Neural progenitor cell (in vitro differentiated cells): ENCODE results near the gene DEGS2. TPM values are rescaled to one million over a fixed set of nuclear protein-coding genes. Genes with fewer than 3 reads are reported as not detected.
A peak's percentile ranks its signal among the peaks of the same experiment; 100 is the strongest.

Experiments used
- DNase-seq: peaks from one replicate; pipeline ENCODE4 v3.0.0-alpha.2; 2016; ENCODE audit warnings: low spot score
- H2AFZ ChIP-seq: fragments of 200-600 bp; sonication (generic); replicated peaks from 2 replicates; pipeline ENCODE4 v1.6.1; 2016; ENCODE audit warnings: antibody characterized with exemption
- H3F3A ChIP-seq: fragments of 200-600 bp; sonication (generic); 2 replicates; pipeline ENCODE4 v1.6.1; 2016; ENCODE audit warnings: antibody characterized with exemption, low read depth
- H3K27ac ChIP-seq: fragments of 200-600 bp; sonication (generic); 2 replicates; pipeline ENCODE4 v1.5.1; 2016; ENCODE audit warnings: mild to moderate bottlenecking
- H3K27me3 ChIP-seq: fragments of 200-600 bp; sonication (generic); 2 replicates; pipeline ENCODE4 v1.6.1; 2016; ENCODE audit warnings: mild to moderate bottlenecking, moderate library complexity
- H3K36me3 ChIP-seq: fragments of 200-600 bp; sonication (generic); 2 replicates; pipeline ENCODE4 v1.5.1; 2016
- H3K4me1 ChIP-seq: fragments of 200-600 bp; sonication (generic); 2 replicates; pipeline ENCODE4 v1.6.1; 2016; ENCODE audit warnings: mixed run types
- H3K4me2 ChIP-seq: fragments of 200-600 bp; sonication (generic); 2 replicates; pipeline ENCODE4 v1.6.1; 2016
- H3K4me3 ChIP-seq: fragments of 200-600 bp; sonication (generic); 2 replicates; pipeline ENCODE4 v1.5.1; 2016
- H3K79me2 ChIP-seq: fragments of 200-600 bp; sonication (generic); 2 replicates; pipeline ENCODE4 v1.6.1; 2016; ENCODE audit warnings: low read depth
- H3K9ac ChIP-seq: fragments of 200-600 bp; sonication (generic); 2 replicates; pipeline ENCODE4 v1.6.1; 2016
- H3K9me3 ChIP-seq: fragments of 200-600 bp; sonication (generic); 2 replicates; pipeline ENCODE4 v1.5.1; 2016; ENCODE audit warnings: low read depth
- H4K20me1 ChIP-seq: fragments of 200-600 bp; sonication (generic); 2 replicates; pipeline ENCODE4 v1.6.1; 2016; ENCODE audit warnings: low read depth
- H3K27ac Mint-ChIP-seq: 3 replicates; pipeline ENCODE4 v1.8.0; 2021; ENCODE audit warnings: mixed read lengths
- H3K27me3 Mint-ChIP-seq: 2 replicates; pipeline ENCODE4 v1.8.0; 2022; ENCODE audit warnings: low read depth, mild to moderate bottlenecking, inconsistent platforms, moderate library complexity, mixed read lengths; ENCODE audit not compliant: insufficient read depth
- H3K36me3 Mint-ChIP-seq: 3 replicates; pipeline ENCODE4 v1.8.0; 2021; ENCODE audit warnings: mixed read lengths
- H3K4me1 Mint-ChIP-seq: 3 replicates; pipeline ENCODE4 v1.8.0; 2021; ENCODE audit warnings: mixed read lengths
- H3K4me3 Mint-ChIP-seq: 3 replicates; pipeline ENCODE4 v1.8.0; 2021; ENCODE audit warnings: mild to moderate bottlenecking, moderate library complexity, mixed read lengths
- H3K9me3 Mint-ChIP-seq: 3 replicates; pipeline ENCODE4 v1.8.0; 2020; ENCODE audit warnings: mixed read lengths
- CTCF ChIP-seq: fragments of 200-600 bp; sonication (generic); IDR thresholded peaks from 2 replicates; pipeline ENCODE4 v1.5.1; 2017; ENCODE audit warnings: antibody characterized with exemption, mild to moderate bottlenecking
- EZH2 ChIP-seq: fragments of 200-600 bp; sonication (generic); IDR thresholded peaks from 2 replicates; pipeline ENCODE4 v1.6.1; 2017; ENCODE audit warnings: antibody characterized with exemption, mild to moderate bottlenecking, moderate library complexity
- EZH2phosphoT487 ChIP-seq: fragments of 200-600 bp; sonication (generic); IDR thresholded peaks from 2 replicates; pipeline ENCODE4 v1.6.1; 2017; ENCODE audit warnings: antibody characterized with exemption
- total RNA-seq: library from RNA; depleted of rRNA; stranded (reverse); fragments of >200 nt; gene quantifications from 2 replicates; pipeline ENCODE4 v1.2.3, GENCODE V29; 2015; ENCODE audit warnings: low replicate concordance

The DEGS2 gene
- total RNA-seq, 1 donor from 2014 or later = not detected

- no peaks in the 10 kb centered on the region for H4K20me1 ChIP-seq
- no peaks in the 10 kb centered on the region for H3K9me3 Mint-ChIP-seq
- H3K27me3 Mint-ChIP-seq = peaks cover 19% of the 10 kb centered on the region
- H3K79me2 ChIP-seq = no peaks in the 10 kb centered on the region
- TF ChIP-seq EZH2 (no peak), CTCF (no peak), EZH2phosphoT487 (no peak)
- H3K4me3 ChIP-seq = no peak overlapping the region
- H2AFZ ChIP-seq = no peak overlapping the region
- peaks cover 4% of the 10 kb centered on the region for H3K4me1 Mint-ChIP-seq
- no peak for DNase-seq
- H3K4me2 ChIP-seq = no peak overlapping the region
- H3K4me3 Mint-ChIP-seq = no peak overlapping the region
- H3K9ac ChIP-seq = no peak overlapping the region
- H3K9me3 ChIP-seq = no peaks in the 10 kb centered on the region
- peaks cover 7% of the 10 kb centered on the region for H3K4me1 ChIP-seq
- no peak overlapping the region for H3K27ac Mint-ChIP-seq
- H3K27ac ChIP-seq = no peak overlapping the region
- no peaks in the 10 kb centered on the region for H3K36me3 Mint-ChIP-seq
- peaks cover 10% of the 10 kb centered on the region for H3K27me3 ChIP-seq
- no peaks in the 10 kb centered on the region for H3K36me3 ChIP-seq
- H3F3A ChIP-seq = peaks cover 5% of the 10 kb centered on the region
Measured at GRCh38 chr14:100170880-100171279, 11.4 kb upstream of the DEGS2 start.

GRCh38 chr14:100168506-100168905 lies 9.1 kb upstream of the DEGS2 start:
- peaks cover 18% of the 10 kb centered on the region for H3K27me3 Mint-ChIP-seq
- Histone ChIP-seq H3F3A (peaks cover 12% of the 10 kb centered on the region), H3K4me1 (peaks cover 10% of the 10 kb centered on the region), H3K9me3 (no peaks in the 10 kb centered on the region), H3K27ac (no peak overlapping the region), H3K9ac (no peak overlapping the region), H3K4me2 (no peak overlapping the region), H4K20me1 (no peaks in the 10 kb centered on the region), H3K27me3 (peaks cover 32% of the 10 kb centered on the region), H3K4me3 (no peak overlapping the region), H3K36me3 (no peaks in the 10 kb centered on the region), H2AFZ (no peak overlapping the region), H3K79me2 (no peaks in the 10 kb centered on the region)
- TF ChIP-seq EZH2 = no peak
- no peak for TF ChIP-seq EZH2phosphoT487
- TF ChIP-seq CTCF = no peak
- H3K4me1 Mint-ChIP-seq = peaks cover 8% of the 10 kb centered on the region
- peaks cover 3% of the 10 kb centered on the region for H3K36me3 Mint-ChIP-seq
- peaks cover 3% of the 10 kb centered on the region for H3K9me3 Mint-ChIP-seq
- no peak for DNase-seq
- H3K4me3 Mint-ChIP-seq = no peak overlapping the region
- H3K27ac Mint-ChIP-seq = no peak overlapping the region

- Histone ChIP-seq H2AFZ (no peak overlapping the region), H3K9ac (no peak overlapping the region), H3K9me3 (no peaks in the 10 kb centered on the region), H3K27ac (no peak overlapping the region), H3K4me1 (peaks cover 10% of the 10 kb centered on the region), H3K36me3 (no peaks in the 10 kb centered on the region), H3K4me3 (no peak overlapping the region), H3K27me3 (peaks cover 58% of the 10 kb centered on the region), H4K20me1 (no peaks in the 10 kb centered on the region), H3K79me2 (no peaks in the 10 kb centered on the region), H3K4me2 (peak overlapping the region; percentile 35), H3F3A (peaks cover 12% of the 10 kb centered on the region)
- TF ChIP-seq EZH2 = no peak
- no peak for TF ChIP-seq CTCF
- TF ChIP-seq EZH2phosphoT487 = no peak
- H3K36me3 Mint-ChIP-seq = peaks cover 3% of the 10 kb centered on the region
- H3K4me3 Mint-ChIP-seq = no peak overlapping the region
- H3K27me3 Mint-ChIP-seq = peaks cover 20% of the 10 kb centered on the region
- peaks cover 3% of the 10 kb centered on the region for H3K9me3 Mint-ChIP-seq
- DNase-seq = no peak
- peaks cover 8% of the 10 kb centered on the region for H3K4me1 Mint-ChIP-seq
- no peak overlapping the region for H3K27ac Mint-ChIP-seq
Measured at GRCh38 chr14:100165831-100166440, 6.5 kb upstream of the DEGS2 start.
